CD4-positive, alpha-beta T cell (primary cell): ENCODE measurements around the gene HSPG2. TPM values are rescaled to one million over a fixed set of nuclear protein-coding genes. Genes with fewer than 3 reads are reported as not detected.

Experiments
- ATAC-seq: fragments of 200-7000 bp; cut with Tn5 transposase; one replicate; pipeline ENCODE4 v1.10.0; 2022; ENCODE audit warnings: mild to moderate bottlenecking; ENCODE audit not compliant: poor library complexity
- CTCF ChIA-PET: fragments of 350-600 bp; sonication (Branson Sonifier 250); formaldehyde crosslinking; loops from one replicate; lab custom pipeline; 2021; ENCODE audit warnings: antibody characterized with exemption, inconsistent platforms; lab: Charles Lee
- POLR2A ChIA-PET: fragments of 350-600 bp; sonication (Branson Sonifier 250); formaldehyde crosslinking; loops from one replicate; lab custom pipeline; 2021; ENCODE audit warnings: antibody characterized with exemption, inconsistent platforms; lab: Charles Lee
- DNase-seq, 14 experiments: peaks; one replicate each; pipeline ENCODE4 v3.0.0-alpha.2; 2013 to 2020; ENCODE audit warnings: mixed read lengths in 2 of 14
- H3K27ac ChIP-seq, 2 donors: one replicate each; pipeline versions ENCODE4 v1.5.1 to v1.7.0; 2013; ENCODE audit warnings: low read length in 2 of 2, low read depth in 1 of 2, mild to moderate bottlenecking in 1 of 2
- H3K27me3 ChIP-seq, 2 experiments: 1 replicate in 1 of 2; 2 replicates in 1 of 2; pipeline versions ENCODE4 v1.6.1 to v1.7.0; 2013; ENCODE audit warnings: low read length in 2 of 2, control low read depth in 1 of 2, mild to moderate bottlenecking in 1 of 2, moderate library complexity in 1 of 2; ENCODE audit not compliant: insufficient read depth in 2 of 2, control insufficient read depth in 1 of 2
- H3K36me3 ChIP-seq: one replicate; pipeline ENCODE4 v1.6.1; 2013; ENCODE audit warnings: low read length, control low read depth; ENCODE audit not compliant: insufficient read depth
- H3K4me1 ChIP-seq: one replicate; pipeline ENCODE4 v1.6.1; 2013; ENCODE audit warnings: low read length, control low read depth; ENCODE audit not compliant: insufficient read depth
- H3K4me3 ChIP-seq: one replicate; pipeline ENCODE4 v1.5.1; 2013; ENCODE audit warnings: mild to moderate bottlenecking, low read length, moderate library complexity
- H3K9me3 ChIP-seq, 2 experiments: 1 replicate in 1 of 2; 2 replicates in 1 of 2; pipeline versions ENCODE4 v1.6.1 to v1.7.0; 2013; ENCODE audit warnings: low read length in 2 of 2, mild to moderate bottlenecking in 2 of 2, control low read depth in 1 of 2, moderate library complexity in 1 of 2; ENCODE audit not compliant: control insufficient read depth in 1 of 2, insufficient read depth in 1 of 2
- H3K27ac Mint-ChIP-seq: one replicate; pipeline ENCODE4 v1.8.0; 2020; ENCODE audit warnings: mixed read lengths
- H3K27me3 Mint-ChIP-seq: one replicate; pipeline ENCODE4 v1.8.0; 2021; ENCODE audit warnings: mixed read lengths
- H3K36me3 Mint-ChIP-seq: one replicate; pipeline ENCODE4 v1.8.0; 2021; ENCODE audit warnings: low read depth, mixed read lengths
- H3K4me1 Mint-ChIP-seq: one replicate; pipeline ENCODE4 v1.8.0; 2021; ENCODE audit warnings: low read depth, mixed read lengths
- H3K4me3 Mint-ChIP-seq: one replicate; pipeline ENCODE4 v1.8.0; 2020; ENCODE audit warnings: mild to moderate bottlenecking, mixed read lengths
- H3K9me3 Mint-ChIP-seq: one replicate; pipeline ENCODE4 v1.8.0; 2020; ENCODE audit warnings: mixed read lengths
- CTCF ChIP-seq: fragments of 200-600 bp; IDR thresholded peaks from one replicate; pipeline ENCODE4 v1.8.0; 2022; ENCODE audit warnings: antibody characterized with exemption, mild to moderate bottlenecking
- intact Hi-C, 2 experiments: fragments of 100-400 bp; cut with DNase I in 1 of 2; cut with micrococcal nuclease in 1 of 2; formaldehyde crosslinking; loops; one replicate each; pipeline versions ENCODE4 v1.15.1 to v1.9.0; 2023 to 2025; cut with DNase I, micrococcal nuclease
- total RNA-seq, 174 experiments: library from RNA in 2 of 174; stranded (reverse) in 2 of 174; gene quantifications; one replicate each; pipeline ENCODE4 v1.2.3 and lab custom pipeline; 2021 to 2026

Gene HSPG2
- total RNA-seq, 2 experiments from 2014 or later = 10.8 to 11.0 TPM

GRCh38 chr1:21956720-21957552 is 19.8 kb upstream of the HSPG2 start:
- peak overlapping the region; percentile 71 for H3K4me3 Mint-ChIP-seq
- POLR2A ChIA-PET = interaction anchor here (0.8 to 2.7 kb wide), 6 partner anchors 10 to 174 kb away, joined by 3 to 12 read pairs (median 4); partner anchors contain the start of genes HSPG2 and USP48

GRCh38 chr1:21955501-21956281 is 18.6 kb upstream of the HSPG2 start:
- H3K27ac ChIP-seq = peak overlapping the region in 1 of 2 donors; percentile 5
- intact Hi-C loops = no loop called here
- no peaks in the 10 kb centered on the region for H3K27me3 ChIP-seq
- H3K27ac Mint-ChIP-seq = peak overlapping the region; percentile 92
- H3K9me3 ChIP-seq = no peaks in the 10 kb centered on the region
- CTCF ChIA-PET = no interaction called here
- POLR2A ChIA-PET = interaction anchor here (0.8 to 1.4 kb wide), 2 partner anchors 47 to 84 kb away, joined by 3 to 4 read pairs; no protein-coding TSS in a partner anchor
- H3K4me1 Mint-ChIP-seq = peaks cover 39% of the 10 kb centered on the region
- H3K4me3 Mint-ChIP-seq = no peak overlapping the region
- H3K36me3 Mint-ChIP-seq = no peaks in the 10 kb centered on the region
- no peaks in the 10 kb centered on the region for H3K27me3 Mint-ChIP-seq
- TF ChIP-seq CTCF = no peak
- H3K4me3 ChIP-seq = no peak overlapping the region
- ATAC-seq (no peak), DNase-seq (peak in 2 of 14 experiments; percentile 8 to 23)
- H3K36me3 ChIP-seq = no peaks in the 10 kb centered on the region
- H3K4me1 ChIP-seq = peaks cover 38% of the 10 kb centered on the region
- no peaks in the 10 kb centered on the region for H3K9me3 Mint-ChIP-seq

More at GRCh38 chr1:21956720-21957552, 19.8 kb upstream of the HSPG2 start:
- DNase-seq (peak; percentile 44 to 86 (median 54)), ATAC-seq (peak; percentile 95)
- intact Hi-C loops = no loop called here
- H3K4me1 ChIP-seq = peaks cover 38% of the 10 kb centered on the region
- TF ChIP-seq CTCF = no peak
- CTCF ChIA-PET = interaction anchor here (0.6 kb wide), 1 partner anchor 180 kb away, joined by 3 read pairs; no protein-coding TSS in a partner anchor
- no peaks in the 10 kb centered on the region for H3K9me3 ChIP-seq
- no peaks in the 10 kb centered on the region for H3K36me3 Mint-ChIP-seq
- no peaks in the 10 kb centered on the region for H3K9me3 Mint-ChIP-seq
- H3K27me3 ChIP-seq = no peaks in the 10 kb centered on the region
- peaks cover 39% of the 10 kb centered on the region for H3K4me1 Mint-ChIP-seq
- H3K36me3 ChIP-seq = no peaks in the 10 kb centered on the region
- peak overlapping the region; percentile 92 for H3K27ac Mint-ChIP-seq
- peak overlapping the region; percentile 68 to 72 for H3K27ac ChIP-seq
- H3K4me3 ChIP-seq = peak overlapping the region; percentile 26
- no peaks in the 10 kb centered on the region for H3K27me3 Mint-ChIP-seq

- no peaks in the 10 kb centered on the region for H3K36me3 Mint-ChIP-seq
- POLR2A ChIA-PET = no interaction called here
Measured at GRCh38 chr1:21955058-21955457, 17.9 kb upstream of the HSPG2 start.

More at GRCh38 chr1:21955058-21955457, 17.9 kb upstream of the HSPG2 start:
- Mint-ChIP-seq H3K27me3 (no peaks in the 10 kb centered on the region), H3K27ac (no peak overlapping the region), H3K4me1 (peaks cover 39% of the 10 kb centered on the region), H3K9me3 (no peaks in the 10 kb centered on the region), H3K4me3 (no peak overlapping the region)
- Histone ChIP-seq H3K4me3 (no peak overlapping the region), H3K9me3 (no peaks in the 10 kb centered on the region), H3K27me3 (no peaks in the 10 kb centered on the region), H3K36me3 (no peaks in the 10 kb centered on the region), H3K27ac (no peak overlapping the region), H3K4me1 (peaks cover 38% of the 10 kb centered on the region)
- CTCF ChIA-PET = no interaction called here
- no peak for TF ChIP-seq CTCF
- intact Hi-C loops = no loop called here
- DNase-seq = no peak
- ATAC-seq = no peak
